GM13977 (cell line): ENCODE results near the gene SCN9A.

Experiments used
- DNase-seq: peaks from one replicate; pipeline ENCODE4 v3.0.0; 2012; ENCODE audit warnings: low spot score
- in situ Hi-C: fragments of 300-500 bp; cut with MboI; formaldehyde crosslinking; loops from one replicate; pipeline ENCODE4 v1.12.0; 2022; ENCODE audit warnings: low sequenced_read_pairs, low pct_unique_long_range_greater_than_20kb, mixed read lengths, inconsistent platforms; ENCODE audit not compliant: unreplicated experiment
- TF ChIP-seq, protein P1 (sequence below): IDR thresholded peaks from 2 replicates; pipeline ENCODE4 v1.5.1; 2012; ENCODE audit warnings: mild to moderate bottlenecking, control low read depth; ENCODE audit not compliant: insufficient read depth; ENCODE audit errors: extremely low read depth, missing control alignments

The SCN9A gene

DNA sequence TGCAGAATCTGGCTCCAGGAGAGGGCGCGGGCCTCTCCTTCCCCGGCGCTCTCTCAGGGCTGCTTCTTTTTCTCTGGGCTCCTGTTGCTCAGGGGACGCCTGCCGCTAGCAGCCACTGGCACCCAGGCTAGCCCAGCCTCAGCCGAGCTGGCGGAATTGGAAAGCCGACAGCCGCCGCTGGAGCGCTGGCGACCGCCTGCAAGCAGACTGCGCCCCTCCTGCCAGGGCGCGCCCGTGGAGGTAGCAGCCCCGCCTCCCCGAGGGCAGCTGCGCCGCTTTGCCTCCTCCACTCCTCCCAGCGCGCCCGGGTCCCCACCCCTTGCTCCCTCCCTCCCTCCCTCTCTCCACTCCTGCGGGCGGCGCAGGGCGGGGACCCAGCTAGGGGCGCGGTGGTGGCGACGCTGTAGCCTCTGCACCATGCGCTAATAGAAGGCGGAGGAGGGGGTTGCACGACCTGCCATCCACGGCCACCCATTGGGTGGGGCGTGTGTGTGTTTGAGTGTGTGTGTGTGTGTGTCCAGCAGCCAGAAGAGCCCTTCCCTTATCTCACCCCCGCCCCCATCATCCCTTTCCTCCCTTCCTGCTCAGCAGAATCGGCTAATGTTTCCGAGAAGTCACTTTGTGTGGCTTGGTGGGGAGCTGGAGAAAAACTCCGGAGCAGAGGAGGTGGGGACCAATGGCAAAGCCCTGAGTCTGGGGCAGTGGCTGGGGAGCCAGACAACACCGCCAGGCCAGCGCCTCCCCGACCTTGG lies at the start of gene SCN9A:
SCN9A (minus strand) TSS at position 209 of the 752 bp plus-strand sequence. CDS start 64,188 bp downstream, outside the sequence.
- in situ Hi-C loops = no loop called here
- peak; percentile 13 for DNase-seq
- TF ChIP-seq, protein P1, sequence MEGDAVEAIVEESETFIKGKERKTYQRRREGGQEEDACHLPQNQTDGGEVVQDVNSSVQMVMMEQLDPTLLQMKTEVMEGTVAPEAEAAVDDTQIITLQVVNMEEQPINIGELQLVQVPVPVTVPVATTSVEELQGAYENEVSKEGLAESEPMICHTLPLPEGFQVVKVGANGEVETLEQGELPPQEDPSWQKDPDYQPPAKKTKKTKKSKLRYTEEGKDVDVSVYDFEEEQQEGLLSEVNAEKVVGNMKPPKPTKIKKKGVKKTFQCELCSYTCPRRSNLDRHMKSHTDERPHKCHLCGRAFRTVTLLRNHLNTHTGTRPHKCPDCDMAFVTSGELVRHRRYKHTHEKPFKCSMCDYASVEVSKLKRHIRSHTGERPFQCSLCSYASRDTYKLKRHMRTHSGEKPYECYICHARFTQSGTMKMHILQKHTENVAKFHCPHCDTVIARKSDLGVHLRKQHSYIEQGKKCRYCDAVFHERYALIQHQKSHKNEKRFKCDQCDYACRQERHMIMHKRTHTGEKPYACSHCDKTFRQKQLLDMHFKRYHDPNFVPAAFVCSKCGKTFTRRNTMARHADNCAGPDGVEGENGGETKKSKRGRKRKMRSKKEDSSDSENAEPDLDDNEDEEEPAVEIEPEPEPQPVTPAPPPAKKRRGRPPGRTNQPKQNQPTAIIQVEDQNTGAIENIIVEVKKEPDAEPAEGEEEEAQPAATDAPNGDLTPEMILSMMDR = no peak

DNA sequence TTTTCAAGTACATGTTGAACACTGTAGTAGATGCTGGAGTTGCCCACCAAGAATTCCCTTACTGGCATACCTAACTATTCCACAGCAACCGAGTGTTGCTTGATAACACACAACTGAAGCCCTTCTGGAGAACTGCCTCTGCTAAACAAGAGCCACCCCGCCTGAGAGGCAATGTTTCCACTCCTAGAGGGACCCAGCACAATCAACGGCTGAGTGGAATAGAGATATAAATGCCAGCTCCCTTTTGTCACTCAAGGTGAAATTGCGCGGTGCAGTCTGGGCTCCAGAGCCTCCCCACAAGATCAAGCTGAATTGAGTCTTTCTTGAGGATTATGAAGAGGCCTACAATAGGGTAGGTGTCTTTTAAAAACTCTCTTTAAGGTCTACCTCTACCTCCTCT lies 49.1 kb upstream of the SCN9A start:
- in situ Hi-C loops = no loop called here
- TF ChIP-seq, protein P1 = no peak
- no peak for DNase-seq

DNA sequence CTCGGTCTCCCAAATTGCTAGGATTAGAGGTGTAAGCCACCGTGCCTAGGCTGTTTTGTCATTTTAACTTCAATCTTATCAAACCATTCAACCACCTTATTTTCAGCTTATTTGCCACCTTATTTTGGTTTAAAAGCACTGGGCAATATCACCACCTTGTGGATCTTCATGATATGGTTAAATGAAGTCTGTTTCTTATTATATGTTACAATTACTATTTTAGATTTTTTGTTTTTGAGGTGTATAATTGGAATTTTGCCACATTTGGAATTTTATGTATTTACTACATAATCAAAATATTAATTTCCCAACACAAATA lies 43.8 kb upstream of the SCN9A start:
- in situ Hi-C loops = no loop called here
- TF ChIP-seq, protein P1 = no peak

DNA sequence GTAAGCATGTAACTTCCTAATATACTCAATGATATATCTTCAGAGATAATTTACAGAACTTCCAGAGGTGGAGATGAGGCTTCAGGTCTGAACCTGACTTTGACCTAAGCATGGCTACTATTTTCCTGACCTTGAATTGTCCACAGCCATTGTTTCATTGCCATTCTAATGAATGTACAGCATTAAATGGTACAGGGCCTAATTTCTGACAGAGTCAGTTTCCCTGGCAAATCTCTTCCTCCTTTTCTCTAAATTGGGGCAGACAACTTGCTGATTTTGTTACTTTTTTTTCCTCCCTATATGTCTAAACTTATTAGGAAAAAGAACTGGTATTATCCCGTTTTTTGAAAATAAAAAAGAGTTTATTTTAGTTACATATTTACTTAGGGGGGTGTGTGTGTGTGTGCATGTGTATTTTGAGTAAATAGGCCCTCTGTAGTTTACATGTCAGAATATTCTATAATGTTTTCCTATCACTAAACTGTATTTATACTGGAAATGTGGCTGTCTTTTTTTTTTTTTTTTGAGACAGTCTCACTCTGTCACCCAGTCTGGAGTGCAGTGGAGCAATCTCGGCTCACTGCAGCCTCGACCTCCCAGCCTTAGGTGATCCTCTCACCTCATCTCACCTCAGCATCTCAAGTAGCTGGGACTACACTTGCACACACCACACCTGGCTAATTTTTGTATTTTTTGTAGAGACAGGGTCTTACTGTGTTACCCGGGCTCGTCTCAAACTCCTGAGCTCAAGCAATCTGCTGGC lies 43.3 kb upstream of the SCN9A start:
- DNase-seq = no peak
- in situ Hi-C loops = no loop called here
- TF ChIP-seq, protein P1 = no peak

More for the DNA sequence above, 43.8 kb upstream of the SCN9A start:
- DNase-seq = no peak

DNA sequence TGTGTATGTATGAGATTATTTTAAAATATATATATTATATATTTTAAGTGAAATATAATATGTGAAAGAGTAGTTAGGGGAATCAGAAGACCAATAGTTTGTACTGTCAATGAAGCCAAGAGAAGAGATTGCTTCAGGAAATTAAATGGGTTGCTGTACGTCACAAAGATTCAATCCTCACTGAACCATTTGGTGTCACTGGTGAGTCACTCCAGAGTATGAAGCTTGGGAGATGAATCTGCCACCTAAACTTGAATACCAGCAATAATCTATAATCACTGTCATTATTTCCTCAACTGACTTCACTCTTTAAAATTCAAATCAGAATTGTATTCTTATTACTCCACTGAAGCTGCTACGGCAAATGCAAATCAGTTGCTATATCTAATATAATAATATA lies 41.9 kb upstream of the SCN9A start:
- in situ Hi-C loops = no loop called here

DNA sequence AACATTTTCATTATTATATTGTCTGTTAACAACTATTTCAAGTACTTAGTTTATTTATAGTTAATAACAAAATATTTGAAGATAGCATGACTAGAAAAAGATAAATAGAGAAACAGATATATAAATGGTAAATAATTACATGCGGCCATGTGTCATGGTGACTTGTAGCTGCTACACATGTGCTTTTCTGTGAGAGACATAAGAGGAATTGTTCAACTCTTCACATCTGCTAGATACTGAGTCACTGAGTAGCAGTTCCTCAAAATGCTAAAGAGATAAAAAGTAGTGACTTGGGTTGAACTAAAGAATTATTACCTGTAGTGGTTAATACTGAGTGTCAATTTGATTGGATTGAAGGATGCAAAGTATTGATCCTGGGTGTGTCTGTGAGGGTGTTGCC lies 37.5 kb upstream of the SCN9A start:
- TF ChIP-seq, protein P1 = no peak
- no peak for DNase-seq
- in situ Hi-C loops = no loop called here

More for the DNA sequence above, 41.9 kb upstream of the SCN9A start:
- no peak for DNase-seq
- TF ChIP-seq, protein P1 = peak; percentile 28
